Right renal cortex interstitium (tissue), 3 donors: Measurements from ENCODE around the gene PLSCR3. TPM values are rescaled to one million over a fixed set of nuclear protein-coding genes. Genes with fewer than 3 reads are reported as not detected.
A peak's percentile ranks its signal among the peaks of the same experiment; 100 is the strongest.

Source experiments
- DNase-seq, 3 donors: peaks; one replicate each; pipeline ENCODE4 v3.0.0-alpha.2; 2013; ENCODE audit warnings: low read depth in 3 of 3, low spot score in 2 of 3
- polyA plus RNA-seq, 3 donors: library from polyadenylated mRNA; unstranded; fragments of 120-200 nt; gene quantifications; one replicate each; pipeline ENCODE4 v1.2.1, GENCODE V29; 2013; ENCODE audit not compliant: insufficient read length in 3 of 3

Gene PLSCR3
- polyA plus RNA-seq, 3 donors: 24.3 to 30.9 (median 28.6) TPM

DNA sequence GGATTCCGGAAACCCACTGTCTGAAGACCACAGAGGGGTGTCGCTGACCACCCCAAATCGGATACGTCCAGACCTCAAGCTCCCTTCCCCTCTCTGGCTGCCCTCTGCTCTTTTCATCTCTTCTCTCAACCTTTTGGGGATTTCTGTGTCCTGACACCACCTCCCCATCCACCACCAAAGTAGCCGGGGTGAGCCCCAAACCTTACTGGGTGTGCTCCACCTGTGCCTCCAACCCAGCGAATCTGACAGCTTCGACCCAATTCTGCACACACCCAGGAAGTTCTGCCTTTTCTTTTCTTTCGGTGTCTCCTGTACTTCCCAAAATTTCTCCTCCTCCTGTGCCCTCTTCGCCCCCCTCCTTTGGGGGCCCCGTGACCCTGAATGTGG is 41.8 kb downstream of the PLSCR3 start:
- no peak for DNase-seq

DNA sequence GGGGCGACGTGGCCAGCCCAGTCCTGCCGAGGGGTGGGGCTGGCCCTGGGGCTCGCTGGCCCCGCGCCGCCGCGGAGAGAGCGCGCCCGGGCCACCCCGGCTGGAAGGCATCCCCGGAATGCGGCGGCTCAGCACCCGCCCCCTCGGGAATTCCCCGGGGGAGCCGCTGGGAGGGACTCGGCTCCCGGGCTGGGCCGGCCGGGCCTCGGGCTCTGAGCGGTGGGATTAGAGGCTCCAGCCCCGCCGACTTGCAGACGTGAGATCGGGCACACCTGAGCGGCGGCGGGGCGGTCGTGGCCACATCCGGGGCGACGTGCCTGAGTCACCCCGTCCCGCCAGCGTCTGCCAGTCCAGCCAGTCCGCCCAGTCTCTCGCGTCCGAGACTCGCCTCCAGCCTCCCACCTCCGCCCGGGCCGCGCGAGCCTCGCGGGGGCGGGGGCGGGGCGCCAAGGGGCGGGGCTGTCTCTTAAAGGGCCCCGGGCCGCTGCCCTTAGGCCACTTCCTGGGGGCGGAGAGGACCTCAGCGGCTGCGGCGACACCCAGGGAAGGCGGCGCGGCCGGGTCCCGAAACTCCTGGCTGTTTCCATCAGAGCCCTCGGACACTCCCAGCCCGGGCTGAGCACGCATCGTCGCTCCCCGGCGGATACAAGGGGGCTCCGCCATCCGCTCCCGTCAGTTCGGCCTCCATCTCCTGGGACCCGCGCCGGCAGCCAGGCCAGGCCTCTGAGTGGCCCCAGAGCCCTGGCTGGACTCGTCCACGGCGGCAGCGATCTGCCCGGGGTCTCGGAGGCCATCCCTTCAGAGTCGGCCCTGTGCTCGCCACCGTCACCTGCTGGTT is 42.4 kb downstream of the PLSCR3 start, which contains the start of gene KCTD11:
Gene KCTD11 (plus strand): TSS at position 498 of the 838 bp plus-strand sequence.
- DNase-seq: peak in 1 of 3 donors; percentile 69

DNA sequence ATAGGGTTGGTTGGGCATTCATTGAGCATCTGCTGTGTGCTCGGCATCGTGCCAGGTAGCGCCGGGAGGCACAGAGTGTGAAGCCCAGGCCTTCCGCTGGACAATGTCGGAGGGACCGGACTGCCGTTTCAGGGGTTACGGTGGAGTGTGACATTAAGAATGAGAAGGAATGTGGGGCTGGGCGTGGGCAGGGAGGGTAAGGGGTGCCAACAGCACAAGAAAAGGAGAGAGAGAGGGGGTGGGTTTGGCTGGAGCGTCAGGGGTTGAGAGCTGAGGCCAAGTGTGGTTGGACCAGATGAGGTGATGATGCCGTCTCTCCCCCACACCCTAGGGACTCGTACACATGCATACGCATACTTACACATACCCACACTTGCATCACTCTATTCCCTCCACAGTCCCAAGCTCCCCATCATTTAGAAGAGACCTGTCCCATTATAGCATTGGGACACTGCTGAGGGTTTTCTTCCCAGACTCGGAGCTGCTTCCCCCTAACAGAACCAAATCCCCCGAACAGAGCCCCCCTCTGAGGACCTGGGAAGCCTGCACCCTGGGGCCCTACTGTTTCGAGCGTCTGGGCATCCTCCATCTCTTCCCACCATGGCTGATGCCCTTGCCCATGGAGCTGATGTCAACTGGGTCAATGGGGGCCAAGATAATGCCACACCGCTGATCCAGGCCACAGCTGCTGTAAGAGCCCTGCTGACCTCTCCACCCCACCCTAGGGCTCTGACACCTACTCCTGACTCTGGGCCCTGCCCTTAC is 45.7 kb downstream of the PLSCR3 start:
- no peak for DNase-seq

DNA sequence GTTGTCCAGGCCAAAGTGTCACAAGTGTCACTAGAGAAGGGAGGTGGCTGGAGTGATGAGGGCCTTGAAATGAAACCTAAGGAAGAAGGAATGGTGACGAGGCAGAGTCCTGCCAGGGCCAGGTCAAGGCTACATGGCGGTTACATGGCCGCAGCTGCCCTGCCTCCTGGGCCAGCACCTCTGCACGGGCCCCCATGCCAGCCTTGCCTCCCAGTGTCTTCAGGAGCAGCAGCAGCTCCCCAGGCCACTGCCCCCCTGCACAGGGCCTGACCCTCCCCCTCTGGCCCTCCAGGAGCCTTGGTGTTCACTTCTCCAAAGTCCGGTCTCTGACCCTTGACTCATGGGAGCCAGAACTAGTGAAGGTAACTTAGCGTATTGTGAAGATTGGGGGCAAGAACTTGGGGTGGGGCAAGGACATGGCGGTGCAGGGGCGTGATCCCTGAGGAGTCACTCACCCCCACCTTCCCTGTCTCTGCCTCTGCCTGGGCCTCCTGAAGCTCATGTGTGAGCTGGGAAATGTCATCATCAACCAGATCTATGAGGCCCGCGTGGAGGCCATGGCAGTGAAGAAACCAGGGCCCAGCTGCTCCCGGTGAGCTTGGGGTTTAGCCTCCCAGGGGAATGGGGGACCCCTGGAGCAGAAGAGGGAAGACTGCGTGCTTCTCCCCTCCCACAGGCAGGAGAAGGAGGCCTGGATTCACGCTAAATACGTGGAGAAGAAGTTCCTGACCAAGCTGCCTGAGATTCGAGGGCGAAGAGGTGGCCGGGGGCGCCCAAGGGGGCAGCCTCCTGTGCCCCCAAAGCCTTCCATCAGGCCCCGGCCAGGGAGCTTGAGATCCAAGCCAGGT is 46.5 kb downstream of the PLSCR3 start:
- DNase-seq: no peak

DNA sequence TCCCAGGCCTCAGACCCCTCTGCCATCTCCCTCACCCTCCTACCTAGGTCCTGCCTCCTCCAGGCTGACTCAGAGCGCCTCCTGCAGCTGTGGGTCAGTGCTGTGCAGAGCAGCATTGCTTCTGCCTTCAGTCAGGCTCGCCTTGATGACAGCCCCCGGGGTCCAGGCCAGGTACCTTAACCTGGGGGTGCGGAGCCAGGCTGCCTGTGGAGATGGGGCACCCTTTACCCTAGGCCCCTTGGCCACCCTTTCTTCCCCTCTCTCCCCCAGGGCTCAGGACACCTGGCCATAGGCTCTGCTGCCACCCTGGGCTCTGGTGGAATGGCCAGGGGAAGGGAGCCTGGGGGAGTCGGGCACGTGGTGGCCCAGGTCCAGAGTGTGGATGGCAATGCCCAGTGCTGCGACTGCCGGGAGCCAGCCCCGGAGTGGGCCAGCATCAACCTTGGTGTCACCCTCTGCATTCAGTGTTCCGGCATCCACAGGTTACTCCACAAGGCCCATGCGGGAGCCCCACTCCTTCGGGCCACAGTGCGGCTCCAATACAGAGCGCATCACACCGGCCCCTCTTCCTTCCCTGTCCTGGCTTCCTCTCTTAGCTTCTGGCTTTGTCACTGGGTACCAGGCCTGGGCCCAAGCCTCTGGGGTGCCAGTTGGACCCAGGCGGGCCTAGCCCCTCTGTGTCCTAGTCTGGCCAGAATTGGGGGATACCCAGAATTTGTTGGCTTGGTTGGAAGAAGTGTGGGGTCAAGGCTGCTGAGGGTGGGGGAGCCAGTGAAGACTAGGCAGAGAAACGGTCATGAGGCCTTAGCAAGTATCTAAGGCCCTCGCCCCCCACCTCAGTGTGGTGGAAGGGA is 47.3 kb downstream of the PLSCR3 start:
- no peak for DNase-seq

DNA sequence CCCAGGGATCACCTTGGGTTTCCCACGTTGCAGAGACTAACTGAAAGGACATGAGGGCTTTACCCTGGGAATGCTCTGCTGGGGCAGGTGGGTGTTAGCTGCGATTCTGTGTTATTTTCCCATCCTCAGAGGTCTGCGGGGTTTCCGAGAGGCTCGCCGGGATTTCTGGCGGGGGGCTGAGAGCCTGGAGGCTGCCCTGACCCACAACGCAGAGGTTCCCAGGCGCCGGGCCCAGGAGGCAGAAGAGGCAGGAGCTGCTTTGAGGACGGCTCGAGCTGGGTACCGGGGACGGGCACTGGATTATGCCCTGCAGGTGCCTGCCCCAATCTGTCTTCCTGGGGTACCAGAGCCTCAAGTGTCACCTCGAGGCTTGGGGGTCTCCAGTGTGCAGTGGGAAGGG is 51.1 kb downstream of the PLSCR3 start:
- no peak for DNase-seq

DNA sequence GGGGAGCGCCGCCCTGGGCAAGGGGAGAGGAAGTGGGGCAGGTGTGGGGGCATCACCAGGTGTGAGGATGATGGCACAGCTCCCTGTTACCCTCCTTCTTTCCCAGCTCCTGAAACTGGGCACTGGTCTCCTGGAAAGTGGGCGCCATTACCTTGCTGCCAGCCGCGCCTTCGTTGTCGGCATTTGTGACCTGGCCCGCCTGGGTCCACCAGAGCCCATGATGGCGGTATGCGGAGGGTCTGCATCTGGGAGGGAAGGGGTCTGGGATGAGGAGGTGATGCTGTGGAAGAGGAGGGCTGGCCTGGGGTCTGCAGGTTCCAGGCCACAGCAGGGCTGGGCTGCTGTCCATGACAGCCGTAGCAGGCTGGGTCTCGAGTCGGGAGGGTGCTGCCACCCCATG is 52.5 kb downstream of the PLSCR3 start:
- DNase-seq: no peak

DNA sequence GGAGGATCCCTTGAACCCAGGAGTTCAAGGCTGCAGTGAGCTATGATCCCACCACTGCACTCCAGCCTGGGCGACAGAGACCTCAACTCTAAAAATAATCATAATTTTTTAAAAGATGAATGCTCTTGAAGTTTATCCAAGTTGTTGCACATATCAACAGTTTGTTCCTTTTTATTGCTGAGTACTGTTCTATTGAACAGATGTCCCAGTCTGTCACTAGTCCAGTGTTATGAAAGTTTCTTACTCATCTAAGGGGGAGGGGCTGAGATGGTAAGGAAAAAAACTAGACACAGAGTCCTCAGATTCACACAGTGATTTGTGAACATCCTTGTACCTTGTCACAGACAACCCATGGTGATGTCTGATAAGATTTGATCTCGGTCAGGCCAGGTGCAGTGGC is 54.1 kb downstream of the PLSCR3 start:
- no peak for DNase-seq

Other genes with a start within 250 kb of the PLSCR3 start
- 1 to 10 TPM; 5.3 to 6.7 (median 5.7) TPM for gene ASGR1, start 215.2 kb downstream of the PLSCR3 start, polyA plus RNA-seq
- 10 to 100 TPM; 22.5 to 25.2 (median 22.8) TPM for gene DLG4, start 174.7 kb downstream of the PLSCR3 start, polyA plus RNA-seq
- 100 to 1,000 TPM; 371 to 476 (median 439) TPM for gene ACADVL, start 174.6 kb downstream of the PLSCR3 start, polyA plus RNA-seq
- 10 to 100 TPM; 44.4 to 52.4 (median 44.8) TPM for gene DVL2, start 160.0 kb downstream of the PLSCR3 start, polyA plus RNA-seq
- gene PHF23, start 155.1 kb downstream of the PLSCR3 start, polyA plus RNA-seq: 10 to 100 TPM; 51.1 to 60.7 (median 53.7) TPM
- gene GABARAP, start 152.1 kb downstream of the PLSCR3 start, polyA plus RNA-seq: 100 to 1,000 TPM; 466 to 495 (median 468) TPM
- 100 to 1,000 TPM; 142 to 144 (median 142) TPM for gene CTDNEP1, start 142.8 kb downstream of the PLSCR3 start, polyA plus RNA-seq
- 10 to 100 TPM; 48.1 to 53.1 (median 51.8) TPM for gene ELP5, start 142.3 kb downstream of the PLSCR3 start, polyA plus RNA-seq
- 10 to 100 TPM; 37.3 to 47.0 (median 46.1) TPM for gene CLDN7, start 132.0 kb downstream of the PLSCR3 start, polyA plus RNA-seq
- 1 to 10 TPM; 1.6 to 2.2 (median 2.0) TPM for gene SLC2A4, start 112.8 kb downstream of the PLSCR3 start, polyA plus RNA-seq
- gene YBX2, start 99.9 kb downstream of the PLSCR3 start, polyA plus RNA-seq: 1 to 10 TPM; 1.8 to 3.1 (median 2.8) TPM
- 100 to 1,000 TPM; 280 to 329 (median 326) TPM for gene EIF5A, start 86.9 kb downstream of the PLSCR3 start, polyA plus RNA-seq
- 10 to 100 TPM; 85.8 to 96.1 (median 87.8) TPM for gene GPS2, start 79.2 kb downstream of the PLSCR3 start, polyA plus RNA-seq
- gene NEURL4, start 65.2 kb downstream of the PLSCR3 start, polyA plus RNA-seq: 10 to 100 TPM; 23.4 to 27.7 (median 24.7) TPM
- 1 to 10 TPM; 4.6 to 6.0 (median 5.7) TPM for gene ACAP1, start 58.0 kb downstream of the PLSCR3 start, polyA plus RNA-seq
- 10 to 100 TPM; 11.7 to 12.7 (median 11.7) TPM for gene KCTD11, start 42.4 kb downstream of the PLSCR3 start, polyA plus RNA-seq
- gene TMEM95, start 39.4 kb downstream of the PLSCR3 start, polyA plus RNA-seq: not detected
- 1 to 10 TPM; 4.4 to 5.2 (median 4.8) TPM for gene TNK1, start 13.4 kb downstream of the PLSCR3 start, polyA plus RNA-seq
- gene TMEM256, start 9.6 kb upstream of the PLSCR3 start, polyA plus RNA-seq: 10 to 100 TPM; 82.4 to 93.2 (median 86.5) TPM
- 10 to 100 TPM; 16.8 to 18.6 (median 18.2) TPM for gene NLGN2, start 13.3 kb upstream of the PLSCR3 start, polyA plus RNA-seq
- gene SPEM1, start 25.8 kb upstream of the PLSCR3 start, polyA plus RNA-seq: not detected
- gene SPEM2, start 31.1 kb upstream of the PLSCR3 start, polyA plus RNA-seq: not detected
- not detected for gene SPEM3, start 34.3 kb upstream of the PLSCR3 start, polyA plus RNA-seq
- 1 to 10 TPM; 3.6 to 4.4 (median 4.2) TPM for gene TMEM102, start 40.9 kb upstream of the PLSCR3 start, polyA plus RNA-seq
- 1 to 10 TPM; 5.5 to 6.8 (median 6.6) TPM for gene FGF11, start 45.0 kb upstream of the PLSCR3 start, polyA plus RNA-seq
- gene CHRNB1, start 50.5 kb upstream of the PLSCR3 start, polyA plus RNA-seq: 10 to 100 TPM; 10.1 to 11.0 (median 10.9) TPM
- 10 to 100 TPM; 35.9 to 38.0 (median 37.6) TPM for gene ZBTB4, start 85.1 kb upstream of the PLSCR3 start, polyA plus RNA-seq
- gene SLC35G6, start 86.9 kb upstream of the PLSCR3 start, polyA plus RNA-seq: under 1 TPM in 1 of 3 donors, not detected in 2; 0.10 TPM
- gene POLR2A, start 89.8 kb upstream of the PLSCR3 start, polyA plus RNA-seq: 100 to 1,000 TPM; 108 to 118 (median 118) TPM
- 10 to 100 TPM; 21.8 to 24.1 (median 22.3) TPM for gene TNFSF12, start 154.5 kb upstream of the PLSCR3 start, polyA plus RNA-seq
- 10 to 100 TPM; 11.6 to 15.0 (median 13.4) TPM for gene TNFSF13, start 164.2 kb upstream of the PLSCR3 start, polyA plus RNA-seq
- 10 to 100 TPM; 85.5 to 93.2 (median 91.8) TPM for gene SENP3, start 167.4 kb upstream of the PLSCR3 start, polyA plus RNA-seq
- 10 to 100 TPM; 46.9 to 67.9 (median 57.3) TPM for gene CD68, start 185.1 kb upstream of the PLSCR3 start, polyA plus RNA-seq
- gene MPDU1, start 189.3 kb upstream of the PLSCR3 start, polyA plus RNA-seq: 100 to 1,000 TPM; 125 to 133 (median 125) TPM
- 1 to 10 TPM; 2.8 to 3.9 (median 2.9) TPM for gene SOX15, start 195.6 kb upstream of the PLSCR3 start, polyA plus RNA-seq
- gene FXR2, start 220.4 kb upstream of the PLSCR3 start, polyA plus RNA-seq: 10 to 100 TPM; 41.4 to 42.8 (median 42.2) TPM
- 100 to 1,000 TPM; 130 to 152 (median 138) TPM for gene SAT2, start 233.3 kb upstream of the PLSCR3 start, polyA plus RNA-seq
- gene SHBG, start 235.6 kb upstream of the PLSCR3 start, polyA plus RNA-seq: 1 to 10 TPM; 2.5 to 4.9 (median 3.0) TPM